Measurements from ENCODE around the gene HRH2. TPM values are rescaled to one million over a fixed set of nuclear protein-coding genes. Genes with fewer than 3 reads are reported as not detected.
"Not testable (repeated sequence)": the region's sequence is repeated elsewhere in the genome, so short reads cannot be mapped to it uniquely, and the experiment has no call there.

Gene HRH2, protein sequence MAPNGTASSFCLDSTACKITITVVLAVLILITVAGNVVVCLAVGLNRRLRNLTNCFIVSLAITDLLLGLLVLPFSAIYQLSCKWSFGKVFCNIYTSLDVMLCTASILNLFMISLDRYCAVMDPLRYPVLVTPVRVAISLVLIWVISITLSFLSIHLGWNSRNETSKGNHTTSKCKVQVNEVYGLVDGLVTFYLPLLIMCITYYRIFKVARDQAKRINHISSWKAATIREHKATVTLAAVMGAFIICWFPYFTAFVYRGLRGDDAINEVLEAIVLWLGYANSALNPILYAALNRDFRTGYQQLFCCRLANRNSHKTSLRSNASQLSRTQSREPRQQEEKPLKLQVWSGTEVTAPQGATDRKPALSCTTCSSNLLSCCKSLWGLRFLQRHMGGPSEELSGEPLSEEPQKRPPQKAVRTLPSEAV
- total RNA-seq, result 4.3 TPM

DNA sequence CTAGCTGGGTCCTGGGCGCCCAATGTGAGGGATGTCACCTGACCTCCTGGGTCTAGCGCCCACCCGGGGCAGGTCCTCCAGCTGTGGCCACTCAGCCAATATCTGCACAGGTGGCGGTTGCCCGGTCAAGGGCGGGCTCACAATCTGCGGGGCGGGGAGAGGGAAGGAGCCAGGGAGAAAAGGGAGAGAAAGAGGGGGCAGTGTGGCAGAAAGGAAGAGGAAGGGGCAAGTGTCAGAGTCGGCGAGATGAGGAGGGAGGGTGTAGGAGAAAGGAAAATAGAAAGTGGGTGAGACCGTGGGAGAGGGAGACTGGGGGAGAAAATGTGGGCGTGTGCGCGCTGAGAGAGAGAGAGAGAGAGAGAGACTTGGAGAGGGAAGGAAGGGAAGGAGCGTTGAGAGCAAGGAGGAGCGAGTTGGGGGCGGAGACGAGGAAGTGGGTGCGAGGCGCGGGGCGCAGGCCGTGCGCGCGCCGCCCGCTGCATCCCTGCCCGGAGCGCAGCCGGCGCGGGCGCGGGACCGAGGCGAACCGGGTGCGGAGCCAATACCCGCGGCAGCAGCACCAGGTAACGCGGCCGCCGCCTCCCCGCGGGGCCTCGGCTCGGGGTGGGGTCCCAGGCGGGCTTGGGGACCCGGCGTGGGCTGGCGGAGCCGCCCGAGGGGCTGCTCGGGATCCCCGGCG, at the start of gene HRH2:
Gene HRH2, plus strand, starts transcription at position 479 of the 679 bp plus-strand sequence. CDS start 25,163 bp downstream, outside the sequence.
- DNase-seq (ENCODE audit: low spot score) (no peak), ATAC-seq (peak; percentile 69)
- intact Hi-C loops (cut with DNase I), result no loop called here

DNA sequence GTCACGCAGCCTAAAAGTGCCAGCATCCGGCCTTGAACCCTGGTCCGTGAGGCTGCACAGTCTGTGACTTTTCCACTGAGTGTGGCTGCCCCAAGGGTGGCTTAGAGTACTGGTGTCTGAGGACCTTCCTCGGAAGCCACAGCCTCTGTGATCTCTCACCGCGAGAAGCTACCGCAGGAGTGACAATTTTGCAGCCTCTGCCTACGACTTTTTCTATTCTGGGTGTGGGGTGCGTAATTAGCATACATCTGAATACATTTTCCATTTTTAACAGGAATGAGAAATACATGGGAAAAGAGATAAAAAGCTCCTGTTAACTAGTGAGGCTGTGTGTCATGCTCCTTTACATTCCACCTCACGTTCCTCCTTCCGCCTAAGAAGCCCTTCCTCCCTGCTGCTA, 48.3 kb upstream of the HRH2 start:
- no peak for ATAC-seq
- intact Hi-C loops (cut with DNase I), result no loop called here
- DNase-seq (ENCODE audit: low spot score), result no peak

DNA sequence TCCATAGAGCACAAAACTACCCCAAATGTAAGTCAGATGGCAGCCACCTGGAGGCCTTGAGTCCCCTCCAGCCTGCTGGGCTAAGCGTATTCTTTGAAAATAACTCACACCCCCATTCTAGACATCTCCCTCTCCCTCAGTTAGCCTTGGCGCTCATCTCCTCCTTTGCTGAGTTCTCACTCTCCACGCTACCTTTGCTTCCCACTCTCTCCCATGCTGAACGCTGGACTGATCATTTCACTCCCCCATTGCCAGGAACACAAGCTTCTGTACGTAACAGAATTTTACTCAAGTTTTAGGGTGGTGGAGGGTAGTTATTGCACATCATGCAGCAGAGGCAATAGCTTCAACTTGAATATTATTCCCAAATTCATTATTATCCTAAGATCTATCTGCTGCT, 47.5 kb upstream of the HRH2 start:
- intact Hi-C loops (cut with DNase I), result no loop called here
- ATAC-seq (no peak), DNase-seq (ENCODE audit: low spot score) (no peak)

DNA sequence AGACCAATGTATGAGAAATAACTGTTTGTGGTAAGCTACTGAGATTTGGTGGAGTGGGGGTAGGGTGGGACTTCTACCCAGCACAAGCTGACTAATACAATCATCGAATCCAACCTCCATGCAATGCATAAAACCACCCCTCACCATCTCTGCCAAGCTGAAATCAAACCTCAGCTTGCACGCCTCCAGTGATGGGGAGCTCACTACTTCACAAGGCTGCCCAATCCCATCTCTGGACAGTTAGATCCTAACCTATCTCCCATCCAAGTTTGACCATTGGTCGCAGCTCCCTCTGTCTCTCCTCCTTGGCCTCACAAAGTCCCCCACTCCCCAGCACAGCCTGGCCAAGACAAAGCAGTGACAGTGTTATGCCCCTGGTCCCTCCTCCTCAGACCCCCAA, 47.0 kb upstream of the HRH2 start:
- intact Hi-C loops (cut with DNase I), result no loop called here
- DNase-seq (ENCODE audit: low spot score) (no peak), ATAC-seq (no peak)

DNA sequence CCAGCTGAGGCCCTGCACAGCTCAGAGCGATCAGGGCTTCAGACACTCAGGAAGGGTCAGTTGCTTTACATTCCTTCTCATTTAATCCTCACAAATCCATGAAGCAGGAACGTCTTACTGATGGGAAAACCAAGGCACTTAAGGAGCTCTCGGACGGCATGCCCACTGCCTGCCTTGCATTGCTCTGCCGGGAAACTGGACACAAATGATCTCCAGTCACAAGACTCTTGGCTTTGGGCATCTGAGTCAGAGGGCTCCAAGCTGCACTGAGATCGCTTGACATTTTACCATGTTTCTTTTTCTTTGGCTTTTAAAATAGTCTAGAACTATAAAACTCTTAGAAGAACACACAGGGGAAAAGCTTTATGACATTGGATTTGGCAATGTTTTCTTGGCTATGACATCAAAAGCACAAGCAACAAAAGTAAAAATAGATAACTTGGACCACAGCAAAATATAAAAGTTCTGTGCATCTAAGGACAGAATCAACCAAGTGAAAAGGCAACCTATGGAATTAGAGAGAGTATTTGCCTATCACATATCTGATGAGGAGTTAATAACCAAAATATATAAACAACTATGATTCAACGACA, 43.6 kb upstream of the HRH2 start:
- intact Hi-C loops (cut with DNase I), result no loop called here
- DNase-seq (ENCODE audit: low spot score) (no peak), ATAC-seq (no peak)

DNA sequence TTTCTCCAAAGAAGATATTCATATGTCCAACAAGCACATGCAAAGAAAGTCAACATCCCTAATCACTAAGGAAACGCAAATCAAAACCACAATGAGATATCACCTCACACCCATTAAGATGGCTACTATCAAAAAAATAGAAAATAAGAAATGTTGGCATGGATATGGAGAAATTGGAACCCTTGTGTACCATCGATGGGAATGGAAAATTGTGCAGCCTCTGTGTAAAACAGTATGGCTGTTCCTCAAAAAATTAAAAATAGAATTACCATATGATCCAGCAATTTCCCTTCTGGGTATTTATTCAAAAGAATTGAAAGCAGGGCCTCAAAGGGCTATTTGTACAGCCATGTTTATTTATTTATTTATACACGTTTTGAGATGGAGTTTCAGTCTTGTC, 43.0 kb upstream of the HRH2 start:
- ATAC-seq (no peak), DNase-seq (ENCODE audit: low spot score) (no peak)
- intact Hi-C loops (cut with DNase I), result no loop called here

DNA sequence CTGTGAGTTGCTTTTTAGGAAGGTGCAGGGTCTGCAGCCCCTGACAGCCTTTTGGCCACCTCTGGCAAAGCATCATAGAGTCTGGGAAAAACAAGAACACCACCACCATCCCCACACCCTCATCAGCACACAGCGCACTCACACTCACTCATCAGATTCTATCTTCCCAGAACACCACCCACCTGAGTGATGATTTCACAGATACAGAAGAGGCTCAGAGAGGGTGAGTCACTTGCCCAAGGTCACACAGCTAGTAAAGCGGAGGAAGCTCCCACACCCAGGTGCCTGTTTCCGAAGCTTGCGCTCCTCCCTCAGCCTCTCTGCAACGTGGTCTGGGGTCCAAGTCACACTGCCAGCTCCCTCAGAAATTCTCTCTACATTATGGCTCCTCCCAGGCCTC, 41.8 kb upstream of the HRH2 start:
- ATAC-seq (no peak), DNase-seq (ENCODE audit: low spot score) (no peak)
- intact Hi-C loops (cut with DNase I), result no loop called here

DNA sequence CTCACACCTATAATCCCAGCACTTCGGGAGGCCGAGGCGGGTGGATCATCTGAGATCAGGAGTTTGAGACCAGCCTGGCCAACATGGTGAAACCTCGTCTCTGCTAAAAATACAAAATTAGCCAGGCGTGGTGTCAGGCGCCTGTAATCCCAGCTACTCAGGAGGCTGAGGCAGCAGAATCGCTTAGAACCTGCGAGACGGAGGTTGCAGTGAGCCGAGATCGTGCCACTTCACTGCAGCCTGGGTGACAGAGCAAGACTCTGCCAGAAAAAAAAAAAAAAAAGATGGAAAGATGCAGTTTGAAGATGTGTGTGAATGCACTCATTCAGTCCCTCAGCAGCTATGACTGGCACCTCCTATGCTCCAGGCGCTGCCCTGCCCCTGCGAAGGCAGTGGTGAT, 41.3 kb upstream of the HRH2 start:
- ATAC-seq; DNase-seq (ENCODE audit: low spot score); intact Hi-C loops (cut with DNase I): not testable (repeated sequence)

DNA sequence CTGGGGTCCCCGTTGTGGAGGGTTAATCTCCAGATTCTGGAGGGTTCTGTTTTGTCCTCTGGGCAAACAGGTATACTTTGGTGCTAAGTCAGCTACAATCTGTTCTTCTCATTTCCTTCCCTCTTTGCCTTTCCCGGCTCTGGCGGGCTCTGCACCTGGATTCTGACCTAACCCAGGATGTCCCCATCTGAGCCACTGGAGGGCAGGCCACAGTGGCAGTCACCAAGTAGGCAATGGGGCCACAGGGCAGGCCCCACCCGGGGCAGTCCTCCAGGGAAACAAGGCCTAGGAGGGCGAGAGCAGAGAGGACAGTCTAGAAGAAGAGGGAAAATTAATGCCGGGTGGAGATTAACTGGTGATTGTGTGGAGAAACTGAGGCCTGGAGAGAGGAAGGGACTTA, 40.4 kb upstream of the HRH2 start:
- ATAC-seq (no peak), DNase-seq (ENCODE audit: low spot score) (no peak)
- intact Hi-C loops (cut with DNase I), result no loop called here

DNA sequence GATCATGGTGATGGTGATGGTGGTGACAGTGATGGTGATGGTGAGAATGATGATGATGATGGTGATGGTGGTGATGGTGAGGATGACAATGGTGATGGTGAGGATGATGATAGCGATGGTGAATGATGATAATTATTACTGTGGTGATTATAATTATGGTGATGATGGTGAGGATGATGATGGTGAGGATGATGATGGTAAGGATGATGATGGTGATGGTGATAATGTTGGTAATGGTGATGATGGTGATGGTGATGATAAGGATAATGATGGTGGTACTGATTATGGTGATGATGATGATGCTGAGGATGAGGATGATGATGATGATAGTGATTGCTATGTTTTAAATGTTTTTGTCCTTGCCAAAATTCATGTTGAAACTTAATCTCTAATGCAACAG, 37.3 kb upstream of the HRH2 start:
- DNase-seq (ENCODE audit: low spot score) (no peak), ATAC-seq (no peak)
- intact Hi-C loops (cut with DNase I), result no loop called here

DNA sequence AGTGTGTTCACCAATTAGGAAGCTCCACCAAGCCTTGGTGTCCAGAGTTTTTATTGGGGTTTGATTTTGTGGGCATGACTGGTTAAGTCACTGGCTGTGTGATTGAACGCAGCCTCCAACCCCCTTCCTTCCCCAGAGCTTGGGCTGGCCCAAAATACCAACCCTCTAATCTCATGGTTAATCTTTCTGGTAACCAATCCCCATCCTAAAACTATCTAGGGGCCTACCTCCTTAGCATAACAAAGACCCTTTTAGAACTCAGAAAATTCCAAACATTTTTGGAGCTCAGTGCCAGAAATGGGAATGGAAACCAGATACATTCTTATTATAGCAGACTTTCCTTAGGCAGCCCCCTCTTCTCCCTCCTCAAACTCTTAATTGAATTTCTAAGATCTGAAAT, 35.9 kb upstream of the HRH2 start:
- intact Hi-C loops (cut with DNase I), result no loop called here
- DNase-seq (ENCODE audit: low spot score) (no peak), ATAC-seq (no peak)

DNA sequence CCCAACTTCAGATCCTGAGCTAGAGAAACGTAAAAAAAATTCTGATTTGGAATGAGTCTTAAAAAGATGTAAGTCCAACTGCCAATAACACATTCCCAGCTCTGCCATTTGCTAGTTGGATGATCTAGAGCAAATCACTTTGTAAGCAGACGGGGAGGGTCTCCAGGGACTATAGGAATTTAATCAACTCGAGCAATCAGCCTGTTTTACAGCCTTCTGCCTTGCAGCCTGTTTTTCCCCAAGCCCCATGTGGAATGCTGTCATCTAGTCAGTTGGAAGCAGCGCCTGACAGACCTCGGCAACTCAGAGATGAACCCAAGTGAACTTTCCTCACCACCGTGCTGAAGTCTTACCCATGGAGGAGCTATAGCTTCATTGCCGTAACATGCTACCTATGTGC, 34.8 kb upstream of the HRH2 start:
- DNase-seq (ENCODE audit: low spot score) (no peak), ATAC-seq (no peak)
- intact Hi-C loops (cut with DNase I), result no loop called here

DNA sequence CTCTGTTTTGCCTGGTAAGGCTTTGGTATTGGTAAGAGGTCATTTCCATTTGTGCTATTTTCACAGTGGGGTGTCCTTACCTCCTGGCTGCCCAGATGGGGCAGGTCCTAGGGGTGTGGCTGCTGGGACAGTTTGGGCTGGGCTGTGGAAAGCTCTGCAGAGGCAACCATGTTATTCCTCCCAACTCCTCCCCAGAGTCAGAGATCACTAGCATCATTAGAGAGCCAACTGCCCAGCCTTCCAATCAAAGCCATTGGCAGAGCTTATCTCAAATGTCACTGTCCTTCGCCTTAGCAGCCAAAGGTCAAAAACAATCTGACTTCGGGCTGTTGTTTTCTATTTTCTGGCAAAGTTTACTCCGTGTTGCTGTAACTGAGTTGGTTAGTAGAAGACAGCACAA, 33.6 kb upstream of the HRH2 start:
- ATAC-seq, result no peak
- intact Hi-C loops (cut with DNase I), result no loop called here
- DNase-seq (ENCODE audit: low spot score), result no peak

DNA sequence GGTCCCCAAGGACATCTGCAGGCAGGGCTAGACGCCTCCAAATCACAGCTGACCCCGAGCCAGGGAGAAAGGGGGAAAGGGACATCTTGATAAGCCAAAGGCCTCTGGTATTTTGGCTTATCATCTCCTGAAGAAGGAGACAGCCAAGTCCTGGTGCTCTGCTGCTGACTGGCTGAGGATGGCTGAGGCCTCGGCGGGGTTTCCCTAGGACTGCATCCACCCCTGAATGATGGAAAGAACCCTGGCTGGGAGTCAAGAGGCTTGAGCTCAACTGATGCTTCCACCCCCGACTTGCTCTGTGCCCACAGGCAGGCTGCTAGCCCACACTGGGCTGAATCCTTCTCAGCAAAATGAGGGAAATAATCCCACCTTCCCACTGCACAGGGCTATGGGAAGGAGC, 30.9 kb upstream of the HRH2 start:
- intact Hi-C loops (cut with DNase I), result no loop called here
- DNase-seq (ENCODE audit: low spot score) (no peak), ATAC-seq (no peak)

DNA sequence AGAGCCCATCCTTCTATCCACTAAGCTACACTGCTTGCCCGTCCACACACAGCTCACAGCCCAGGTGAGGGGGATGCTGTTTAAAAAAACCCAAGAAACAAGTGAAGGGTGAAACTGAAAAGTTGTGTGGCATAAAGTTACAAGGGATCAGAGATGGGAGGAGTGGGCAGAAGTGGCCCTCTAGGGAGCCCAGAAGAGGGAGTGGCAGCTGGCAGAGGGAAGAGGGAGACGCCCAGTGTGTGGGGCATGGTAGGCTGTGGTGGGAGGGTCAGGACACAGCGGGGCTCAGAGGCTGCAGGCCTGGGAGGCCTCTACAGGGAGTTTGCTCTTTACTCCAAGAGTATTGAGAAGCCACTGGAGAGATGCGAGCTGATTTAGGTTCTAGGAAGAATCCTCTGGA, 30.1 kb upstream of the HRH2 start:
- no peak for ATAC-seq
- intact Hi-C loops (cut with DNase I), result no loop called here
- no peak for DNase-seq (ENCODE audit: low spot score)

DNA sequence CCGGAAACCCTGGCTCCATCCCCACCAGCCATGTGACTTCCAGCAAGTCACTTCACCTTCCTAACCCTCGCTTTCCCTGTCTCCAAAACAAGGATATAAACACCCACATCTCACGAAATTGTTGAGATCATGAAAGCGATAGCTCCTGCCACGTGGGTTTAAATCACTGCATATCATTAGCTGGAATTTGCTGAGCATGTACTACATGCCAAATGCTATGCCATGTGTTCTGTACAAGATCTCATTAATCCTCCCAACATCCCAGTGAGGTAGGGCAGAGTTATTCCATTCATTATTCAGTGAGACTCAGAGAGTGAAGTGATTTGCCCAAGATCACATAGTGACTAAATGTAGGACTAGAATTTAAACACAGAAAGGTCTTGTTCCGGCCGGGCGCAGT, 29.2 kb upstream of the HRH2 start:
- intact Hi-C loops (cut with DNase I), result no loop called here
- ATAC-seq (no peak), DNase-seq (ENCODE audit: low spot score) (no peak)

DNA sequence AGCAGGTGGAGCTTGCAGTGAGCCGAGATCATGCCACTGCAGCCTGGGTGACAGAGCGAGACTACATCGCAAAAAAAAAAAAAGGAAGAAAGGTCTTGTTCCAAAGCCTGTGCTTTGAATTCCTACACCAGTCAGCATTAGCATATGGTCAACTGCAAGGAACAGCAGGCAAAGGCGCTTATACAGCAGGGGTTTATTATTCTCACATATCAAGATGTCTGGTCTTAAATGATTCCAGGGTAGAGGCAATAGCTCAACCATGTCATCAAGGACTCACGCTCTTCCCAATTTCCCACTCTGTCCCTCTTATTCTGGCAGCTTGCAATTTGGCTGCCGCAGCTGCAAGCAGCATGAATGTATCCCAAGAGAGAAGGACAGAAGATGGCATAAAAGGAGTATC, 28.6 kb upstream of the HRH2 start:
- intact Hi-C loops (cut with DNase I), result no loop called here

DNA sequence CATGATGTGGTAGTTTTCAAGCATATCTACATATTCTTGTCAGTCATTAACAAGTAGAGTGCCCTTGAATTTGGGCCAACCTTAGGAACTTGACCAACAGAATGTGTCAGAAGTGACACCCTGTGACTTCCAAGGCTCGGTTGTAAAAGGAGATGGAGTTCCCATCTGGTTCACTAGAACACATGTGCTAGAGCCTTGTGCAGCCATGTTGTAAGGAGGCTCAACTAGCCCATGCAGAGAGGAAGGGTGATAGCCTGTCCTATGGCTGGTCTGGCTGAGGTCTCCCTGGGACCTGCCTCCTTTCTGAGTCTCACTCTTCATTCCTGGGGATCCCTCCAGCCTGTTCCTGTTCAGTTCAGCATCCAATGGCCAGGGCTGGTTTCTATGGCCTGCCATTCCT, 28.1 kb upstream of the HRH2 start:
- intact Hi-C loops (cut with DNase I), result no loop called here
- ATAC-seq (no peak), DNase-seq (ENCODE audit: low spot score) (no peak)

More for the DNA sequence above, 28.6 kb upstream of the HRH2 start:
- no peak for DNase-seq (ENCODE audit: low spot score)
- no peak for ATAC-seq

DNA sequence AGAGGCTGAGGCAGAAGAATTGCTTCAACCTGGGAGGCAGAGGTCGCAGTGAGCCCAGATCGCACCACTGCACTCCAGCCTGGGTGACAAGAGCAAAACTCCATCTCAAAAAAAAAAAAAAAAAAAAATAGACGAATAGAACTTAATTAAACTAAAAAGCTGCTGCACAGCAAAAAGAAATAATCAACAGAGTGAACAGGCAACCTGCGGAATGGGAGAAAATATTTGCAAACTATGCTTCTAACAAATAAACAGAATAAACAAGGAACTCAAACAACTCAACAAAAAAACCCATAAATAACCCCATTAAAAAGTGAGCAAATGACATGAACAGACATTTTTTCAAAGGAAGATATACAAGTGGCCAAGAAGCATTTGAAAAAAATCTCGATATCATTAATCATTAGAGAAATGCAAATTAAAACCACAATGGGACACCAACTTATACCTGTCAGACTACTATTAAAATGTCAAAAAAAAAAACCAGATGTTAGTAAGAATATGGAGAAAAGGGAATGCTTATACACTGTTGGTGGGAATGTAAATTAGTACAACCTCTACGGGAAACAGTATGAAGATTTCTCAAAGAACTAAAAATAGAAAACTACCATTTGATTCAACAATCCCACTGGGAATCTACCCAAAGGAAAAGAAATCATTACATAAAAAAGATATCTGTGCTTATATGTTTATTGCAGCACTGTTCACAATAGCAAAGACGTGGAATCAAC, 21.9 kb upstream of the HRH2 start:
- DNase-seq (ENCODE audit: low spot score) (no peak), ATAC-seq (no peak)
- intact Hi-C loops (cut with DNase I), result no loop called here

DNA sequence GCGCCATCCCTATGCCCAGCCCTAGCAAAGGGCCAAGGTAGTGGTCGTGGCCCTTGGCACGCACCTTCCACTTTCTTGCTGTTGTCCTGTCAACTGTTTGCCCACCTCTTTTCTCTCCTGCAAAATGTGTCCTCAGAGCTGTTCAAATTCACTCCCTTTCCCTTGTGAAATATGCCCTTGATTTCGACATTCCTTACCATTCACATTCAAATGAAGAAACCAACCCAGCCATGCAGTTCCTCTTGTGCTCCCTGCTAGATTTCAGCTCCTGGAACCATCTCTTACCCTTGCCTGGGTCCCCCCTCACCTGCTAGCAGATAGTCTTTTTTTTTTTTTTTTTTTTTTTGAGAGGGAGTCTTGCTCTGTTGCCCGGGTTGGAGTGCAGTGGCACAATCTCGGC, 19.6 kb upstream of the HRH2 start:
- no peak for ATAC-seq
- DNase-seq (ENCODE audit: low spot score), result no peak
- intact Hi-C loops (cut with DNase I), result no loop called here

Data from sciatic nerve (tissue), 2 donors.